NCI-H2107 treated with DMSO at 0.1 percent for 48 hours (cell line): Measurements from ENCODE around the gene PET100.
"Not testable (repeated sequence)": the region's sequence is repeated elsewhere in the genome, so short reads cannot be mapped to it uniquely, and the experiment has no call there.

Experiments used
- DNase-seq: peaks from one replicate; lab custom pipeline; 2025; ENCODE audit not compliant: unreplicated experiment; lab: John Stamatoyannopoulos, UW

PET100 gene

GRCh38 chr19:7632340-7633203 is 3.0 kb downstream of the PET100 start:
- DNase-seq, result no peak

DNA sequence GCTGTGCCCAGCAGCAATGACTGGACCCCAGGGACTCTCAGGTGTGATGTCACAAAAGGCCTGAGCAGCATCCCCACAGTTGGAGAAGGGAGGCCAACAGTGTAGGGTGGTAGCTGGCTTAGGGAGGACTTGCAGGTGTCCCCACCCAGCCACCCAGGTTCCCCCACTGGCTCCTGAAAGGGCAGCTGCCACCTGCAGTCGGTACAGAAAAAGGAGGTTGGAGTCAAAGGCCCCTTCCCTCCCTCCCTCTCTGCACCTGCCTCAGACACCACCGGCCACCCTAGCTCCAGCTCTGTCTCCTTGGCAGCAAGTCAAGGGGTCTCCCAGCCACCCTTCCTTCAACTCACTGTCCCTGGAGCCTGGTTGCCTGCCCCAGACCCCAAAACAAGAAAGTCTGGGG is 4.1 kb downstream of the PET100 start, which contains the start of gene PCP2:
Gene PCP2 (minus strand): TSS at position 22 of the 400 bp plus-strand sequence. CDS start 262 bp downstream, outside the sequence.
- DNase-seq, result no peak

GRCh38 chr19:7635670-7636069 is 6.1 kb downstream of the PET100 start:
- DNase-seq, result no peak

- no peak for DNase-seq
These were observed 6.7 kb downstream of the PET100 start for GRCh38 chr19:7636317-7636690.

GRCh38 chr19:7636691-7637373 is 7.2 kb downstream of the PET100 start, which contains the start of gene STXBP2:
Gene STXBP2 (plus strand): TSS chr19:7637110. CDS start chr19:7637150, 40 bp downstream.
- DNase-seq, result peak; percentile 28

DNA sequence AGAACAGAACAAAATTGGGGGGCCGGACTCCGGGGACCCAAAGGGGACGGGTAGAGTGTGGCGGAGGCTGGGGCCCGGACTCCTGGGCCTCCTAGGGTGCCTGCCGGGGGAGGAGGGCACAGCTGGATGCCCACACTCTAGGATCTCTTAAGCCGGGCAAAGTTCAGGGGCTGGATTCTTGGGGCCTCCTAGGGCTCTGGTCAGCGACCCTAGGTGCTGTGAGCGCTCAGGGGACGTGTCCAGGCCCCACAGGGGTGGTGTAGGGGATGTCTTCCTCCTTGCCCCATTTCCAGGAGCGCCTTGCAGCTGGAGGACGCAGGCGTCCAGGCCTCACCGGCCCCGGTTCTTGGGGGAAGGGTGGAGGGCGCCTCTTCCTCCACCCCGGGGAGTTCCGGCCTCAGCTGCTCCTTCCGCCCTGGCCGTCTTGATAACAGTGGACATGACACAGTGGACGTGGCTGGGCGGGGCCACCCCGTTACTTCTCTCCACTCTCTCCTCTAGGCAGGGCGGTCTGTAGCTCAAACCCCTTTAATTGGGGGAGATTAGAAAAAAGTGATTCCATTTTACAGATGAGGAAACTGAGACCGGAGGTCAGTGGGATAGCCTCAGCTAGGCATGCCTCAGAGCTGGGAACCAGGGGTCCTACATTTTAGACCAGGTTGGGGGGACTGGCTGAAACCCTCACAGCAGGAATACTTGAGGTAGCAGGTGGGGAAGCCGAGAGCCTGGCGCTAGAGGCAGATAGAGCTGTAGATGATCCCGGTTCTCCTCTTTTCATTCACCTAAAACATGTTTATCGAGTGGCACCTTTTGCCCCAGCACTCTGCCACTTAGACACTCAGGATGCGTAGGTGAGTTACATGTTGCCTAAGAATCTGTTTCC is 8.0 kb downstream of the PET100 start:
- no peak for DNase-seq

- no peak for DNase-seq
These were observed 9.3 kb downstream of the PET100 start for GRCh38 chr19:7638802-7639465.

- DNase-seq, result no peak
These were observed 10.3 kb downstream of the PET100 start for GRCh38 chr19:7639863-7640348.

- no peak for DNase-seq
These were observed 11.2 kb downstream of the PET100 start for GRCh38 chr19:7640803-7641202.

GRCh38 chr19:7641290-7642276 is 12.0 kb downstream of the PET100 start:
- peak; percentile 3 for DNase-seq

DNA sequence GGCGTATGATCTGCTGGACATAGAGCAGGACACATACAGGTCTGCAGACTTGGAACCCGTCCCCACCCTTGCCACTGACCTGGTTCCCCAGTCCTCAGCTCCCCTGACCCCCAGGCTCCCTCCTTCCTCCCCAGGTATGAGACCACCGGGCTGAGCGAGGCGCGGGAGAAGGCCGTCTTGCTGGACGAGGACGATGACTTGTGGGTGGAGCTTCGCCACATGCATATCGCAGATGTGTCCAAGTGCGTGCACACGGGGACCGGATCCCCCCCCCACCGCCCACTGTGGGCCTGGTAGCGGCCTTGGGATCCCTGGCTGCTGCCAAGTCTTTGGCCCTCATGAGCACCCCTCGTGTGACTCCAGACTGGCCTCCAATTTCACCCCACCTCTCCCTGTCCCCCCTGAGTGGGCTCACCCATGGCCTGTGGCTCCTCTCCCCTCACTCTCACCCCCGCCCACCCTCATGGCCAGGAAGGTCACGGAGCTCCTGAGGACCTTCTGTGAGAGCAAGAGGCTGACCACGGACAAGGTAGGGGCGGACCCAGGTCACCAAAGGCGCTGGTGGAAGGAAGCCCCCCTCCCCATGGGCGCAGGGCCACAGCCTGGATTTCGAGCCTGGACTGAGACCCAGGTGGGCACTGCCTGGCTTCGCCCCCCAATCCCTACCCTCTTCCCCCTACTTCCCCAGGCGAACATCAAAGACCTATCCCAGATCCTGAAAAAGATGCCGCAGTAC is 12.9 kb downstream of the PET100 start:
- no peak for DNase-seq

DNA sequence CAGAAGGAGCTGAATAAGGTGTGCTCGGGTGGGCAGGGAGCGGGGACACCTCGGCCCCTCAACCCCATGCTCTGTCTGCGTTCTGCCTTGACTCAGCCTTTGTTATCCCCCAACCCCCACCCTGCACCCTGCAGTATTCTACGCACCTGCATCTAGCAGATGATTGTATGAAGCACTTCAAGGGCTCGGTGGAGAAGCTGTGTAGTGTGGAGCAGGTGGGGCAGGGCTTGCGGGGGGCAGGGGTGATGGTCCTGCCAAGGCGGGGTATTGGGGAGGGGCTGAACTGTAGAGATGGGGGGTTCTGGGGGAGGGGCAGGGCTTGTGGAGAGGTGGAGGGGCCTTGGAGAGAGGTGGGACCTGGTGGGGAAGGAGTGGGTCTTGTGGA is 13.4 kb downstream of the PET100 start:
- no peak for DNase-seq

GRCh38 chr19:7643629-7644549 is 14.3 kb downstream of the PET100 start:
- not testable (repeated sequence) for DNase-seq

DNA sequence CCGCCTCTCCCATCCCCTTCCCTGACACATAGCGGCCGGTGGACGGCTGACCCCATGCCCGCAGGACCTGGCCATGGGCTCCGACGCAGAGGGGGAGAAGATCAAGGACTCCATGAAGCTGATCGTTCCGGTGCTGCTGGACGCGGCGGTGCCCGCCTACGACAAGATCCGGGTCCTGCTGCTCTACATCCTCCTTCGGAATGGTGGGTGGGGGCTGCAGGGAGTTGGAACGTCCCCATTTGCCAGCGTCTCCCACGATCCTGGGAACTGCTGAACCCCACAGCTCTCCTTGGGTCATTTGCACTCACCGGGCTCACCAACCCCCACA is 14.9 kb downstream of the PET100 start:
- DNase-seq, result no peak

DNA sequence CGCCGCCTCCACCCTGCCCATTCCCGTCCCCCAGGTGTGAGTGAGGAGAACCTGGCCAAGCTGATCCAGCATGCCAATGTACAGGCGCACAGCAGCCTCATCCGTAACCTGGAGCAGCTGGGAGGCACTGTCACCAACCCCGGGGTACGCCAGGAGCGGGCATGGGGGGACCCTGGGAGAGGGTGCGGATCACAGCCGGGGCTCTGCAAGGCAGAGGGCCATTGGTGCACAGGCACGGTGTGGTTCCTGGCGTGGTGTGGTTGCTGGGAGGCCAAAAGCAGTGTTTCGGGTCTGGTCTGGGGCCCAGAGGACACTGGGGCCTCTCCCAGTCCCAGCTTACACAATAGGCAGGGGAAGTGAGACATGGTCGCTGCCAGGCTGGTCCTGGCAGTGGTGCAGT is 15.6 kb downstream of the PET100 start:
- DNase-seq, result no peak

DNA sequence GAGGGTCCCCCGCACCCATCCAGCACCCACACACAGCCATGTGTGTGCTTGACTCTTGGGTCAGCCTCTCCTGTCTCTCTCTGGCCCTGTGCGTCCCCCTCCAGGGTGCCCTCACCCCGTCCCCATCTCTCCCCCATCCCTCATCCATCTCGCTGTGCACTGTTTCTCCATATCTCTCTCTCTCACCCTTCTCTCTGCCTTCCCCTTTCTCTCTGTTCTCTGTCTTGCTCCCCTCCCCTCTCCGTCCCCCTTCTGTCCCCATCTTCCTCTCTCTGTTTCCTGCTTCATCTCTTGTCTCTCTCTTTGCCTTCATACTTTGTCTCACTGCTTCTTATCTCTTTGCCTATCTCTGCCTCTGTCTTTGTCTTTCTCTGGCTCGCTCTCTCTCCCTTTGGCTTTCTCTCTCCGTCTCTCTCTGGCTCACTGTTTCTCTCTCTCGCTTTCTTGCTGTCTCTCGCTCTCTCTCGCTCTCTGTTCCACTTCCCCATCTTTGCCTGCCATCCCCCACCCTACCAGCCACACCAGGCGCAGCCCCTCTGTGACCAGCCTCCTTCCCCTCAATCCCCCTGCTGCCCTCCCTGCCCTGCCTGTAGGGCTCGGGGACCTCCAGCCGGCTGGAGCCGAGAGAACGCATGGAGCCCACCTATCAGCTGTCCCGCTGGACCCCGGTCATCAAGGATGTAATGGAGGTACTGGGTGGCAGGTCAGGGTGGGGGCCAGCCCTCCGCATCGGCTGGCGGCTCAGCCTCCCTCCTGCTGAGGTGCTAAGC is 16.2 kb downstream of the PET100 start:
- DNase-seq, result no peak

DNA sequence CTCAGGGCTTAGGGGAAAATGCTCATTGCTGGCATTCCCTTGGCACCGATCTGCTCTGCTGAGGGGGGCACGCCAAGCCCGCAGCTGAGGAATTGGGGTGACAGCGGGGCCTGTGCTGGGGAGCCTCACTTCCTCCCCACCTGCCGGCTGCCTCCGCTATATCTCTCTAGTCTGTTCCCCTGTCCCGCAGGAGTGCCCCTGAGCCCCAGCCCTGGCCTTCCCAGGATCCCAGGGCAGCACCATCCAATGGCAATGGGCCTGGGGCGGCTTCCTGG is 16.8 kb downstream of the PET100 start:
- no peak for DNase-seq
